ENCODE measurements around the gene AHDC1. TPM values are rescaled to one million over a fixed set of nuclear protein-coding genes. Genes with fewer than 3 reads are reported as not detected.
A peak's percentile ranks its signal among the peaks of the same experiment; 100 is the strongest.

AHDC1 gene
- total and polyA plus RNA-seq, 12 donors: 17.0 to 53.1 (median 40.7) TPM

DNA sequence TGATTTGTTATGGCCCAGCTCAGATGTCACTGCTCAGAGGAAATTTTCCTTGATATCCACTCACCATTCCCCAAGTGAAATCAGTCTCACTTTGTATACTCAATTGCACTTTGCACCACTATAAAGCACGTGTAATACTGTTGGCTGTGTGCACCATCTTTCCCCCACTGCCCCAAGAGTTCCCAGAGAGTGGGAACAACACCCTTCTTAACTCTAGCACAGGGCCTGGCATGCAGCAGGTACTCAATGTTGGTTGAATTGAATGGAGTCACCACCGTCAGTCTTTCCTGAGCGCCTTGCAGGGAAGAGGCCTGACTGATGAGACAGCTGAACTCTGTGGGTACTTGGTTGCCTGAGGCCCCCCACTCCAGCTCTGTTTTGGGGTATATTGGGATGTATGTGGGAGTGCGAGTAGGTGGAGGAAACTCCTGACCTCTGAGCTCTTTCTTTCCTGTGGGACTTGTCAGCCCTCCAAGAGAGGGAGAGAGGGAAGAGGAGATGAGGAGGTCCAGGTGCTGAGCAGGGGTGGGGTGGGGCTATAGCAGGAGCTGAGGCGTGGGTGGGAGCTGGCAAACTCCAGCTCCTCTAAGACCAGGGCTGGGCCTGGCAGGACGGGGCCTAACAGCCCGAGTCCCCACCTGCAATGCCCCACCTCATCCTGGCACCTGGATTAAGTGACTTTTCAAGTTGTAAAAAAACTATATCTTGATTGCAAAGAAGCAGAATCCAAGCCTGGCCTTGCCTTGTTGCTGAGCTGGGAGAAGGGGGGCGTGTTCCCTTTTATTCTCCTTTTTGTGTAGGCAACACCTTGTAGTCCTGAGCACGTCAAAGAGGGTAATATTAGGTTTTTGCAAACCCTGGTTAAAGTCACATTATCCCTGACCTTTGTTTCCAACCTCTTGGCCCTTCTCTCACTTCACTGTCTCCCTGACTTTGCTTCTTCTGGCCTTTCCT is 94.5 kb downstream of the AHDC1 start:
- Histone ChIP-seq H3K9me3 (no peaks in the 10 kb centered on the region), H3K36me3 (no peaks in the 10 kb centered on the region), H3K27me3 (no peaks in the 10 kb centered on the region), H3K27ac (peak overlapping the region in 3 of 10 donors; percentile 4 to 41 (median 19)), H3K4me1 (peaks cover 19 to 39% (median 31%) of the 10 kb centered on the region in 9 donors), H3K4me3 (no peak overlapping the region)
- no peak for ATAC-seq
- intact Hi-C loops (cut with DNase I): loop anchor here in 2 of 10 donors (5.0 to 10.0 kb wide), 2 partner anchors 93 to 95 kb away; partner anchors contain the start of gene AHDC1 (in 2 of the 2)
- WGBS, 2 donors: 71 to 79% methylated on average over 9 of the region's 9 CpGs
- TF ChIP-seq, protein P1, sequence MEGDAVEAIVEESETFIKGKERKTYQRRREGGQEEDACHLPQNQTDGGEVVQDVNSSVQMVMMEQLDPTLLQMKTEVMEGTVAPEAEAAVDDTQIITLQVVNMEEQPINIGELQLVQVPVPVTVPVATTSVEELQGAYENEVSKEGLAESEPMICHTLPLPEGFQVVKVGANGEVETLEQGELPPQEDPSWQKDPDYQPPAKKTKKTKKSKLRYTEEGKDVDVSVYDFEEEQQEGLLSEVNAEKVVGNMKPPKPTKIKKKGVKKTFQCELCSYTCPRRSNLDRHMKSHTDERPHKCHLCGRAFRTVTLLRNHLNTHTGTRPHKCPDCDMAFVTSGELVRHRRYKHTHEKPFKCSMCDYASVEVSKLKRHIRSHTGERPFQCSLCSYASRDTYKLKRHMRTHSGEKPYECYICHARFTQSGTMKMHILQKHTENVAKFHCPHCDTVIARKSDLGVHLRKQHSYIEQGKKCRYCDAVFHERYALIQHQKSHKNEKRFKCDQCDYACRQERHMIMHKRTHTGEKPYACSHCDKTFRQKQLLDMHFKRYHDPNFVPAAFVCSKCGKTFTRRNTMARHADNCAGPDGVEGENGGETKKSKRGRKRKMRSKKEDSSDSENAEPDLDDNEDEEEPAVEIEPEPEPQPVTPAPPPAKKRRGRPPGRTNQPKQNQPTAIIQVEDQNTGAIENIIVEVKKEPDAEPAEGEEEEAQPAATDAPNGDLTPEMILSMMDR (IDR thresholded peaks at IDR 0.05): no peak
- no peak for DNase-seq

DNA sequence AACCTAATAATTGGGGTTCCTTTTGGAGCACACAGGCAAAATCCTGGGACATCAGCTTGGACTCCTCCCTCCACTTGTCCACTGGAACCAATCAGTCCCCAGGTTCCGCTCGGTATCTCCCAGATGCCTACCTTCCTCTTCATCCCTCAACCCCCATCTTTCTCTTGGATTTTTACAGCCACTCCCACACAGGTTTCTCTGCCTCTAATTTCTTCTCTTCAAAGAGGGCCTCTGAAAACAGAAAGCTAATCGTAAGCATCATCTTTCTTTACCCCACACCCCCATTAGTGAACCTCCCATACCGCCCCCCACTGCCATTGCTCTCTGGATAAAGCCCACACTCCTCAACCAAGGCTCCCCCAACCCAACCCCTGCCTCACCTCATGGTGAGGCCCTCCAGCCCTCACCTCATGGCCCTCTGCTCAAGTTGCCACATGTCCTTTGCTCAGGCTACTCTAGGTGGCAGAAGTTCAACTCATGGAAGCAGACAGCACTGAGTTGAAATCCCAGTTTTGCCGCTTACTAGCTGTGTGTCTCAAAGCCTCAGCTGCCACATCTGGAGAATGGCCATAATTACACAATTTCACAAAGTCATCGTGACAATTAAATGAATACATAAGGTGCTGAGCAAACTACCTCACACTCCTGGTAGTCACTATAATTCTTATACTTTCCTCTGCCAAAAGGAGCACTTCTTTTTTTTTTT is 95.8 kb downstream of the AHDC1 start:
- no peak for DNase-seq
- no peak for ATAC-seq
- H3K27ac ChIP-seq: no peak overlapping the region
- TF ChIP-seq, protein P1 (IDR thresholded peaks at IDR 0.05): no peak
- 88 to 90% methylated on average over 6 of the region's 6 CpGs for WGBS, 2 donors
- H3K4me1 ChIP-seq: peaks cover 20 to 39% (median 30%) of the 10 kb centered on the region in 9 donors
- intact Hi-C loops (cut with DNase I): loop anchor here in 2 of 10 donors (5.0 to 10.0 kb wide), 2 partner anchors 94 to 97 kb away; partner anchors contain the start of gene AHDC1 (in 2 of the 2)
- H3K4me3 ChIP-seq: no peak overlapping the region
- no peaks in the 10 kb centered on the region for H3K36me3 ChIP-seq
- H3K9me3 ChIP-seq: no peaks in the 10 kb centered on the region
- H3K27me3 ChIP-seq: no peaks in the 10 kb centered on the region

DNA sequence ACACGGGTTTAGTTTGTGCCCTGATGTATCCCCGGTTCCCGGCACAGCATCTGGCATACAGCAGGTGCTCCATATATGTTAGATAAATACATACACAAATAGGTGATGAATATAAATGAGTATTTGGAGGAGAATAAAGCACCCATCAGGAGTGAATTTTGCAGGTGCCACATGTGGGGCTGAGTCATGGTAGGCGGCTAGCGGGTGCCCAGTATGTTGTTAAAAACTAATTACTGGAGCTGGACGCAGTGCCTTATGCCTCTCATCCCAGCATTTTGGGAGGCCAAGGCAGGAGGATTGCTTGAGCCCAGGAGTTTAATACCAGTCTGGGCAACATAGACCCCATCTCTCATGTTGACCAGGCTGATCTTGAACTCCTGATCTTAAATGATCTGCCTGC is 97.2 kb downstream of the AHDC1 start:
- intact Hi-C loops (cut with DNase I): loop anchor here in 2 of 10 donors (5.0 to 10.0 kb wide), 2 partner anchors 96 to 98 kb away; partner anchors contain the start of gene AHDC1 (in 2 of the 2)
- Histone ChIP-seq H3K4me3 (no peak overlapping the region), H3K27ac (peak overlapping the region in 3 of 10 donors; percentile 25 to 98 (median 97)), H3K4me1 (peaks cover 20 to 44% (median 30%) of the 10 kb centered on the region in 9 donors), H3K36me3 (no peaks in the 10 kb centered on the region), H3K9me3 (no peaks in the 10 kb centered on the region), H3K27me3 (no peaks in the 10 kb centered on the region)
- no peak for ATAC-seq
- DNase-seq: no peak
- TF ChIP-seq, protein P1 (IDR thresholded peaks at IDR 0.05): no peak
- 96 to 97% methylated on average over 6 of the region's 6 CpGs for WGBS, 2 donors

DNA sequence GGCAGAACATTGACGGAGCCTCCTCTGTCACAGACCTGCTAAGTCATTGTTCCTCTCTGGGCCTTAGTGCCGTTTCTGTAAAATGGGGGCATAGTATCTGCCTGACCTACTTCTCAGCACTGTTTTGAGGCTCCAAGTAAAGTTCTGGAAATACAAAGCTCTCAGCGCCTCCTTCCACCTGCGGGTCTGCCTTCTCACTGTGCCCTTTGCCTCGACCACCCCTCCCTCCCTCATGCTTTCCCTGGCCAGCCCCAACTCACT is 98.6 kb downstream of the AHDC1 start:
- WGBS, 2 donors: 37 to 51% methylated on average over 5 of the region's 5 CpGs
- peaks cover 20 to 44% (median 30%) of the 10 kb centered on the region in 9 donors for H3K4me1 ChIP-seq
- no peaks in the 10 kb centered on the region for H3K36me3 ChIP-seq
- H3K9me3 ChIP-seq: no peaks in the 10 kb centered on the region
- H3K27ac ChIP-seq: peak overlapping the region; percentile 88 to 99 (median 97)
- TF ChIP-seq, protein P1 (IDR thresholded peaks at IDR 0.05): no peak
- intact Hi-C loops (cut with DNase I): loop anchor here in 3 of 10 donors (2.0 to 10.0 kb wide), 3 partner anchors 15 to 99 kb away; partner anchors contain the start of genes AHDC1 (in 2 of the 3) and WASF2 (in 1 of the 3)
- DNase-seq: no peak
- ATAC-seq: no peak
- H3K4me3 ChIP-seq: no peak overlapping the region
- no peaks in the 10 kb centered on the region for H3K27me3 ChIP-seq
